HepG2 (cell line): ENCODE data around the gene ZMYM4. TPM values are rescaled to one million over a fixed set of nuclear protein-coding genes. Genes with fewer than 3 reads are reported as not detected.

ENCODE experiments used
- ATAC-seq: fragments of 200-7000 bp; cut with Tn5 transposase; 3 replicates; pipeline ENCODE4 v1.9.1; 2020; ENCODE audit warnings: mild to moderate bottlenecking, moderate library complexity
- BruUV-seq: library from RNA; stranded (reverse); fragments of 400-500 nt; replicated peaks from 2 replicates; lab custom pipeline; 2021; lab: Mats Ljungman, UMichigan
- CTCF ChIA-PET: fragments of 300-600 bp; formaldehyde crosslinking; extraction: SDS; loops from one replicate; lab custom pipeline; 2021; ENCODE audit warnings: low total read pairs, inconsistent platforms, low intra/inter-chr PET ratio; lab: Yijun Ruan, JAX
- POLR2A ChIA-PET: fragments of 350-600 bp; sonication (Branson Sonifier 250); formaldehyde crosslinking; loops from one replicate; lab custom pipeline; 2020; ENCODE audit warnings: antibody characterized with exemption, inconsistent platforms; lab: Yijun Ruan, JAX
- DNase-seq: peaks from one replicate; pipeline ENCODE4 v3.0.0-alpha.2; 2015; ENCODE audit warnings: low spot score
- FAIRE-seq: peaks from 3 replicates; lab custom pipeline; 2011; peaks lifted over from hg19 to GRCh38; lab: Jason Lieb, UNC
- H2AFZ ChIP-seq: one replicate; pipeline ENCODE4 v1.6.1; 2011; ENCODE audit warnings: low read length, inconsistent platforms
- H3K27ac ChIP-seq: fragments of 300-600 bp; 3 replicates; pipeline ENCODE4 v1.8.0; 2011; ENCODE audit warnings: mixed run types, mild to moderate bottlenecking, mixed read lengths, low read length, inconsistent platforms; ENCODE audit not compliant: insufficient read depth; ENCODE audit errors: extremely low read length
- H3K27me3 ChIP-seq, 2 experiments: fragments of 200-600 bp in 1 of 2; 2 replicates in 1 of 2; 3 replicates in 1 of 2; pipeline versions ENCODE4 v1.6.0 to v1.8.0; 2011; ENCODE audit warnings: low read length in 2 of 2, mild to moderate bottlenecking in 2 of 2, moderate library complexity in 2 of 2, inconsistent platforms in 1 of 2; ENCODE audit not compliant: insufficient read depth in 2 of 2, control insufficient read depth in 1 of 2
- H3K36me3 ChIP-seq, 2 experiments: fragments of 200-600 bp in 1 of 2; replicated peaks in 1 of 2; 2 replicates in 1 of 2; 3 replicates in 1 of 2; pipeline versions ENCODE4 v1.5.1 to v1.8.0; 2011; ENCODE audit warnings: low read length in 2 of 2, inconsistent platforms in 1 of 2; ENCODE audit not compliant: insufficient read depth in 2 of 2, control insufficient read depth in 1 of 2
- H3K4me1 ChIP-seq: 2 replicates; pipeline ENCODE4 v1.5.1; 2012; ENCODE audit warnings: low read length, inconsistent platforms; ENCODE audit not compliant: insufficient read depth
- H3K4me2 ChIP-seq: 2 replicates; pipeline ENCODE4 v1.6.0; 2011; ENCODE audit warnings: low read depth, low read length, inconsistent platforms
- H3K4me3 ChIP-seq, 3 experiments: fragments of 200-600 bp in 1 of 3; sonication (generic), shearing (Covaris generic) in 1 of 3; replicated peaks in 1 of 3; 2 replicates each; pipeline ENCODE4 v1.5.1; 2011 to 2016; ENCODE audit warnings: low read length in 3 of 3, inconsistent platforms in 2 of 3, low read depth in 2 of 3, mild to moderate bottlenecking in 2 of 3, control low read depth in 1 of 3, mixed read lengths in 1 of 3; ENCODE audit not compliant: insufficient read depth in 1 of 3
- H3K79me2 ChIP-seq: one replicate; pipeline ENCODE4 v1.6.1; 2011; ENCODE audit warnings: low read length, inconsistent platforms; ENCODE audit not compliant: insufficient read depth
- H3K9ac ChIP-seq: 2 replicates; pipeline ENCODE4 v1.6.0; 2011; ENCODE audit warnings: mild to moderate bottlenecking, low read depth, low read length, inconsistent platforms; ENCODE audit not compliant: insufficient read depth
- H3K9me3 ChIP-seq: 2 replicates; pipeline ENCODE4 v1.5.1; 2012; ENCODE audit warnings: mild to moderate bottlenecking, low read length
- H4K20me1 ChIP-seq: 2 replicates; pipeline ENCODE4 v1.6.0; 2011; ENCODE audit warnings: inconsistent platforms, mild to moderate bottlenecking, low read length, moderate library complexity; ENCODE audit not compliant: insufficient read depth
- BRD4 ChIP-seq: sonication (generic); formaldehyde crosslinking; IDR thresholded peaks from 2 replicates; pipeline ENCODE4 v1.4.0; 2020; ENCODE audit warnings: missing genetic modification reagents
- MEIS2 ChIP-seq: sonication (generic); formaldehyde crosslinking; IDR thresholded peaks from 2 replicates; pipeline ENCODE4 v1.9.0; 2021; ENCODE audit warnings: mild to moderate bottlenecking, missing genetic modification reagents
- NCOR1 ChIP-seq: fragments of 200-600 bp; sonication (generic); IDR thresholded peaks from 2 replicates; pipeline ENCODE4 v1.7.0; 2017; ENCODE audit warnings: antibody characterized with exemption, low read length, borderline replicate concordance
- PHB2 ChIP-seq: fragments of 450-650 bp; IDR thresholded peaks from 2 replicates; pipeline ENCODE4 v1.6.1; 2018; ENCODE audit not compliant: partially characterized antibody
- SMYD3 ChIP-seq: sonication (generic); formaldehyde crosslinking; IDR thresholded peaks from 2 replicates; pipeline ENCODE4 v1.8.1; 2023; ENCODE audit warnings: mild to moderate bottlenecking, missing genetic modification reagents
- SNAI1 ChIP-seq: sonication (generic); formaldehyde crosslinking; IDR thresholded peaks from 2 replicates; pipeline ENCODE4 v1.5.0; 2020; ENCODE audit warnings: mild to moderate bottlenecking, missing genetic modification reagents, borderline replicate concordance
- THAP11 ChIP-seq: IDR thresholded peaks from 2 replicates; pipeline ENCODE4 v1.6.1; 2016; ENCODE audit warnings: missing biosample characterization, missing genetic modification reagents
- ZKSCAN1 ChIP-seq: fragments of 150-350 bp; IDR thresholded peaks from 2 replicates; pipeline ENCODE4 v1.6.1; 2014; ENCODE audit warnings: low read length
- ZNF143 ChIP-seq: sonication (generic); formaldehyde crosslinking; IDR thresholded peaks from 2 replicates; pipeline ENCODE4 v1.4.0; 2020; ENCODE audit warnings: missing genetic modification reagents
- ZNF34 ChIP-seq: sonication (generic); formaldehyde crosslinking; IDR thresholded peaks from 2 replicates; pipeline ENCODE4 v1.4.0; 2020; ENCODE audit warnings: mild to moderate bottlenecking, missing genetic modification reagents, borderline replicate concordance
- ZNF660 ChIP-seq: sonication (generic); formaldehyde crosslinking; IDR thresholded peaks from 2 replicates; pipeline ENCODE4 v1.5.1; 2020; ENCODE audit warnings: mild to moderate bottlenecking, low read depth, missing genetic modification reagents, borderline replicate concordance
- ZSCAN31 ChIP-seq: sonication (generic); formaldehyde crosslinking; IDR thresholded peaks from 2 replicates; pipeline ENCODE4 v1.5.0; 2020; ENCODE audit warnings: low read depth, mild to moderate bottlenecking, missing genetic modification reagents
- WGBS: methylation state at CpG from one replicate; pipeline ENCODE4 v1.1.6; 2017; ENCODE audit warnings: low lambda C conversion rate; 5-methylcytosine and 5-hydroxymethylcytosine counted together
- in situ Hi-C: cut with HindIII; loops from 2 replicates; pipeline ENCODE4 v1.10.0; 2017; ENCODE audit warnings: low pct_unique_long_range_greater_than_20kb; ENCODE audit not compliant: extremely low pct_ligation_motif_present
- intact Hi-C: fragments of 100-400 bp; cut with micrococcal nuclease; formaldehyde crosslinking; loops from one replicate; pipeline ENCODE4 v1.10.0; 2022; ENCODE audit not compliant: unreplicated experiment
- polyA plus RNA-seq, 8 experiments: library from polyadenylated mRNA; depleted of rRNA in 3 of 8; stranded (reverse) in 7 of 8; unstranded in 1 of 8; fragments of >200 nt; fragmentation: Illumina TruSeq in 4 of 8; extraction: Trizol in 4 of 8; gene quantifications; 2 replicates each; pipeline versions ENCODE4 v1.2.1 to v1.2.3, GENCODE V29; 2011 to 2016; ENCODE audit warnings: low read depth in 4 of 8, missing spikeins in 1 of 8, mixed read lengths in 1 of 8; ENCODE audit not compliant: insufficient read depth in 1 of 8
- total RNA-seq, 5 experiments: library from RNA; depleted of rRNA; stranded (reverse); fragments of >200 nt; fragmentation: Illumina TruSeq; extraction: Trizol; gene quantifications; 2 replicates each; pipeline ENCODE4 v1.2.3, GENCODE V29; 2016; ENCODE audit warnings: low read depth in 1 of 5
- TF ChIP-seq, protein P1 (sequence below): IDR thresholded peaks from 2 replicates; pipeline ENCODE4 v1.6.1; 2018; ENCODE audit warnings: missing genetic modification reagents
- TF ChIP-seq, protein P2 (sequence below): sonication (generic); formaldehyde crosslinking; IDR thresholded peaks from 2 replicates; pipeline ENCODE4 v1.4.0; 2020; ENCODE audit warnings: missing genetic modification reagents
- TF ChIP-seq, protein P3 (sequence below): sonication (generic); formaldehyde crosslinking; IDR thresholded peaks from 2 replicates; pipeline ENCODE4 v1.8.0; 2022; ENCODE audit warnings: missing genetic modification reagents, low read depth, mild to moderate bottlenecking, borderline replicate concordance

The ZMYM4 gene
- total and polyA plus RNA-seq, 2 of the 13 experiments (the other 11 are each of a cell fraction or from before 2014, with no cell fraction given), result 13.9 to 37.6 TPM

DNA sequence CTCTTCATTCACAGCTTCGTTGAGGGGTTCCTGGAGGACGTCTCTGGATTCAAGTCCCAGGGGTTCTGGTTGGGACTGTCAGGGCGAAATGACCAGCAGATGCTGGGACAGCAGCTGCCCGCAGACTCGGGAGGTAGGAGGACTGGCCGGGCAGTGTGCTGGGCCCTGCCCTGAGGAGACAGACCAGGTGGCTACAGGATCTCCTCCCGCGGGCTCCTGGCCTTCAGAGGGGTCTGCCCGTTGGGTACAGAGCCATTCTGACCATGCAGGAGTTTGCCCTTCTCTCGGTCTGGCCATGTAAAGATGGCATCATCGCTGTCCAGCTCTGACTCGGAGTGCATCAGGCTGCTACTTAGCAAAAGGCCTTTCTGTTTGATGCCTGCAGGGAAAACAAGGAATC lies 166.2 kb downstream of the ZMYM4 start:
- Histone ChIP-seq H3K4me2 (no peak overlapping the region), H3K9me3 (no peaks in the 10 kb centered on the region), H3K79me2 (no peaks in the 10 kb centered on the region), H3K27me3 (no peaks in the 10 kb centered on the region), H3K27ac (no peak overlapping the region), H3K36me3 (peaks cover 19 to 49% of the 10 kb centered on the region in 2 experiments; a peak in 4 of 5 replicates), H4K20me1 (no peaks in the 10 kb centered on the region), H3K4me1 (no peaks in the 10 kb centered on the region), H2AFZ (no peak overlapping the region), H3K9ac (no peak overlapping the region), H3K4me3 (no peak overlapping the region)
- ATAC-seq, result no peak
- BruUV-seq, result no TSS peak
- CTCF ChIA-PET, result no interaction called here
- FAIRE-seq, result no peak
- no peak for DNase-seq
- no CpG with 5 or more reads among the region's 12 CpGs for WGBS
- TF ChIP-seq ZSCAN31 (CRISPR knock-in tag) (no peak), ZNF143 (no peak), ZNF660 (CRISPR knock-in tag) (no peak), ZKSCAN1 (no peak), ZNF34 (CRISPR knock-in tag) (no peak), SNAI1 (CRISPR knock-in tag) (no peak), THAP11 (CRISPR knock-in tag) (no peak)
- POLR2A ChIA-PET, result no interaction called here
- intact Hi-C loops (no loop called here), in situ Hi-C loops (loop anchor here (25.0 kb wide), 1 partner anchor 303 kb away; no protein-coding TSS in a partner anchor)

DNA sequence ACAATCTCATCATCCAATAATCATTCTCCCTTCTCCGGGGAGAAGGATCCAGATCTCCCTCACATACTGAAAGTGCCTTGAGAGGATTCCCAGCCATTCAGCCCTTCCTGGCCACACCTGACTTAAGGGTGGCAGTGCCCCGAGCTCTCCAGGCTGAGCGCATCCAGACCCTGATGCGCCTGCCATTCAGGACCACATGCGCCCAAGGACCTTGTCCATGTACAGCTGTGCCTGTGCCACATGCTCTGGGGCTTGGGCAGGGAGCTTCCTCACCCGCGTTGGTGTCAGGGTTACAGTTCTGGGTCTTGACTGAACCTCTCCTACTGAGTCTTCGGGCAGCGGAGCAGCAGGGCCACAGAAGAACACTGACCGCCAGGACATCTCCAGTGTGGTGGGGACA lies 167.6 kb downstream of the ZMYM4 start:
- BruUV-seq, result no TSS peak
- FAIRE-seq (no peak), ATAC-seq (no peak), DNase-seq (no peak)
- intact Hi-C loops, result no loop called here
- Histone ChIP-seq H3K27me3 (no peaks in the 10 kb centered on the region), H4K20me1 (no peaks in the 10 kb centered on the region), H3K27ac (no peak overlapping the region), H3K79me2 (no peaks in the 10 kb centered on the region), H3K4me2 (no peak overlapping the region), H3K36me3 (peaks cover 24 to 62% of the 10 kb centered on the region in 2 experiments; a peak in 4 of 5 replicates), H2AFZ (no peak overlapping the region), H3K4me3 (no peak overlapping the region), H3K9ac (no peak overlapping the region), H3K9me3 (no peaks in the 10 kb centered on the region), H3K4me1 (no peaks in the 10 kb centered on the region)
- CTCF ChIA-PET, result no interaction called here
- WGBS, result 97% methylated on average over 6 of the region's 10 CpGs
- POLR2A ChIA-PET, result no interaction called here
- in situ Hi-C loops, result loop anchor here (25.0 kb wide), 1 partner anchor 301 kb away; no protein-coding TSS in a partner anchor
- TF ChIP-seq, protein P1, sequence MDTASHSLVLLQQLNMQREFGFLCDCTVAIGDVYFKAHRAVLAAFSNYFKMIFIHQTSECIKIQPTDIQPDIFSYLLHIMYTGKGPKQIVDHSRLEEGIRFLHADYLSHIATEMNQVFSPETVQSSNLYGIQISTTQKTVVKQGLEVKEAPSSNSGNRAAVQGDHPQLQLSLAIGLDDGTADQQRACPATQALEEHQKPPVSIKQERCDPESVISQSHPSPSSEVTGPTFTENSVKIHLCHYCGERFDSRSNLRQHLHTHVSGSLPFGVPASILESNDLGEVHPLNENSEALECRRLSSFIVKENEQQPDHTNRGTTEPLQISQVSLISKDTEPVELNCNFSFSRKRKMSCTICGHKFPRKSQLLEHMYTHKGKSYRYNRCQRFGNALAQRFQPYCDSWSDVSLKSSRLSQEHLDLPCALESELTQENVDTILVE, result no peak
- TF ChIP-seq, protein P2, sequence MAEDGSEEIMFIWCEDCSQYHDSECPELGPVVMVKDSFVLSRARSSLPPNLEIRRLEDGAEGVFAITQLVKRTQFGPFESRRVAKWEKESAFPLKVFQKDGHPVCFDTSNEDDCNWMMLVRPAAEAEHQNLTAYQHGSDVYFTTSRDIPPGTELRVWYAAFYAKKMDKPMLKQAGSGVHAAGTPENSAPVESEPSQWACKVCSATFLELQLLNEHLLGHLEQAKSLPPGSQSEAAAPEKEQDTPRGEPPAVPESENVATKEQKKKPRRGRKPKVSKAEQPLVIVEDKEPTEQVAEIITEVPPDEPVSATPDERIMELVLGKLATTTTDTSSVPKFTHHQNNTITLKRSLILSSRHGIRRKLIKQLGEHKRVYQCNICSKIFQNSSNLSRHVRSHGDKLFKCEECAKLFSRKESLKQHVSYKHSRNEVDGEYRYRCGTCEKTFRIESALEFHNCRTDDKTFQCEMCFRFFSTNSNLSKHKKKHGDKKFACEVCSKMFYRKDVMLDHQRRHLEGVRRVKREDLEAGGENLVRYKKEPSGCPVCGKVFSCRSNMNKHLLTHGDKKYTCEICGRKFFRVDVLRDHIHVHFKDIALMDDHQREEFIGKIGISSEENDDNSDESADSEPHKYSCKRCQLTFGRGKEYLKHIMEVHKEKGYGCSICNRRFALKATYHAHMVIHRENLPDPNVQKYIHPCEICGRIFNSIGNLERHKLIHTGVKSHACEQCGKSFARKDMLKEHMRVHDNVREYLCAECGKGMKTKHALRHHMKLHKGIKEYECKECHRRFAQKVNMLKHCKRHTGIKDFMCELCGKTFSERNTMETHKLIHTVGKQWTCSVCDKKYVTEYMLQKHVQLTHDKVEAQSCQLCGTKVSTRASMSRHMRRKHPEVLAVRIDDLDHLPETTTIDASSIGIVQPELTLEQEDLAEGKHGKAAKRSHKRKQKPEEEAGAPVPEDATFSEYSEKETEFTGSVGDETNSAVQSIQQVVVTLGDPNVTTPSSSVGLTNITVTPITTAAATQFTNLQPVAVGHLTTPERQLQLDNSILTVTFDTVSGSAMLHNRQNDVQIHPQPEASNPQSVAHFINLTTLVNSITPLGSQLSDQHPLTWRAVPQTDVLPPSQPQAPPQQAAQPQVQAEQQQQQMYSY, result no peak
- TF ChIP-seq SMYD3 (CRISPR knock-in tag) (no peak), BRD4 (no peak), NCOR1 (no peak), PHB2 (no peak), MEIS2 (CRISPR knock-in tag) (no peak)
- TF ChIP-seq, protein P3, sequence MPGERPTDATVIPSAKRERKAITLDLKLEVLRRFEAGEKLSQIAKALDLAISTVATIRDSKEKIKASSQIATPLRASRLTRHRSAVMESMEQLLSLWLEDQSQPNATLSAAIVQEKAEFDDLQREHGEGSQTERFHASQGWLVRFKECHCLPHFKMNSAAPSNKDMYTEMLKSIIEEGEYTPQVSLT (CRISPR knock-in tag), result no peak
